ENCODE data around the gene DGKI.

DGKI gene

DNA sequence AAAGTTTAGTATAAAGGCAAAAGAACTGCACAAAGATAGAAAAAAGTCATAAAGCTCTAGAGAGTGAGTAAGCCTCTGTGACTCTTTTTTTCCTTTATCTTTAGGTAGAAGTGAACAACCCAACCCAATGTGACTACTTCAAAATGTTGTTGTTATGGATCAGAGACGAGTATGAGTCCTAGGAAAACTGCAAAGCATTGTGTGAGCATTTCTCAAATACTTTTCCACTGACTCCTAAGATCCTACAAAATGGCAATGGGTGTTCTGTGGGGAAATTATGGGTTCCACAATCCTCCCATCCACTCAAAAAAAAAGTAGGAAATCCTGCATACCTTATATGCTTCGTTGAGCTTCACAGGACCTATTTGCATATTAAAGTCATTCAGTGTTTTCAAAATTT lies 177.1 kb downstream of the DGKI start:
- Histone ChIP-seq H3K4me3 (IDR thresholded peaks at IDR 0.05; ENCODE audit: insufficient read depth, low read depth, low read length) (no peak overlapping the region), H3K27me3 (ENCODE audit: insufficient read depth, low read depth) (no peaks in the 10 kb centered on the region), H3K4me2 (no peak overlapping the region), H3K79me2 (ENCODE audit: insufficient read depth, low read depth) (no peaks in the 10 kb centered on the region), H3K27ac (no peak overlapping the region), H3K4me1 (ENCODE audit: low read depth, poor library complexity, severe bottlenecking) (no peaks in the 10 kb centered on the region), H3K36me3 (ENCODE audit: insufficient read depth) (no peaks in the 10 kb centered on the region), H4K20me1 (ENCODE audit: insufficient read depth) (no peaks in the 10 kb centered on the region), H2AFZ (ENCODE audit: low read depth) (no peak overlapping the region), H3K9ac (no peak overlapping the region)
- TF ChIP-seq, protein P1, sequence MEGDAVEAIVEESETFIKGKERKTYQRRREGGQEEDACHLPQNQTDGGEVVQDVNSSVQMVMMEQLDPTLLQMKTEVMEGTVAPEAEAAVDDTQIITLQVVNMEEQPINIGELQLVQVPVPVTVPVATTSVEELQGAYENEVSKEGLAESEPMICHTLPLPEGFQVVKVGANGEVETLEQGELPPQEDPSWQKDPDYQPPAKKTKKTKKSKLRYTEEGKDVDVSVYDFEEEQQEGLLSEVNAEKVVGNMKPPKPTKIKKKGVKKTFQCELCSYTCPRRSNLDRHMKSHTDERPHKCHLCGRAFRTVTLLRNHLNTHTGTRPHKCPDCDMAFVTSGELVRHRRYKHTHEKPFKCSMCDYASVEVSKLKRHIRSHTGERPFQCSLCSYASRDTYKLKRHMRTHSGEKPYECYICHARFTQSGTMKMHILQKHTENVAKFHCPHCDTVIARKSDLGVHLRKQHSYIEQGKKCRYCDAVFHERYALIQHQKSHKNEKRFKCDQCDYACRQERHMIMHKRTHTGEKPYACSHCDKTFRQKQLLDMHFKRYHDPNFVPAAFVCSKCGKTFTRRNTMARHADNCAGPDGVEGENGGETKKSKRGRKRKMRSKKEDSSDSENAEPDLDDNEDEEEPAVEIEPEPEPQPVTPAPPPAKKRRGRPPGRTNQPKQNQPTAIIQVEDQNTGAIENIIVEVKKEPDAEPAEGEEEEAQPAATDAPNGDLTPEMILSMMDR (conservative IDR thresholded peaks at IDR 0.05; ENCODE audit: low read depth, low read length), result no peak

- Histone ChIP-seq H3K9ac (no peak overlapping the region), H3K36me3 (ENCODE audit: insufficient read depth) (no peaks in the 10 kb centered on the region), H2AFZ (ENCODE audit: low read depth) (no peak overlapping the region), H4K20me1 (ENCODE audit: insufficient read depth) (no peaks in the 10 kb centered on the region), H3K27me3 (ENCODE audit: insufficient read depth, low read depth) (no peaks in the 10 kb centered on the region), H3K4me3 (IDR thresholded peaks at IDR 0.05; ENCODE audit: insufficient read depth, low read depth, low read length) (no peak overlapping the region), H3K4me2 (no peak overlapping the region), H3K27ac (no peak overlapping the region), H3K4me1 (ENCODE audit: low read depth, poor library complexity, severe bottlenecking) (no peaks in the 10 kb centered on the region), H3K79me2 (ENCODE audit: insufficient read depth, low read depth) (no peaks in the 10 kb centered on the region)
- TF ChIP-seq, protein P1 (conservative IDR thresholded peaks at IDR 0.05; ENCODE audit: low read depth, low read length), result no peak
Observed at GRCh38 chr7:137668404-137668803, 178.4 kb downstream of the DGKI start.

- no peaks in the 10 kb centered on the region for H4K20me1 ChIP-seq (ENCODE audit: insufficient read depth)
- no peak overlapping the region for H3K27ac ChIP-seq
- no peaks in the 10 kb centered on the region for H3K4me1 ChIP-seq (ENCODE audit: low read depth, poor library complexity, severe bottlenecking)
- no peak overlapping the region for H3K9ac ChIP-seq
- H2AFZ ChIP-seq (ENCODE audit: low read depth), result no peak overlapping the region
- no peaks in the 10 kb centered on the region for H3K36me3 ChIP-seq (ENCODE audit: insufficient read depth)
- TF ChIP-seq, protein P1 (conservative IDR thresholded peaks at IDR 0.05; ENCODE audit: low read depth, low read length), result no peak
- H3K27me3 ChIP-seq (ENCODE audit: insufficient read depth, low read depth), result no peaks in the 10 kb centered on the region
- no peaks in the 10 kb centered on the region for H3K79me2 ChIP-seq (ENCODE audit: insufficient read depth, low read depth)
- no peak overlapping the region for H3K4me3 ChIP-seq (IDR thresholded peaks at IDR 0.05; ENCODE audit: insufficient read depth, low read depth, low read length)
- no peak overlapping the region for H3K4me2 ChIP-seq
Observed at GRCh38 chr7:137667633-137668387, 179.0 kb downstream of the DGKI start.

DNA sequence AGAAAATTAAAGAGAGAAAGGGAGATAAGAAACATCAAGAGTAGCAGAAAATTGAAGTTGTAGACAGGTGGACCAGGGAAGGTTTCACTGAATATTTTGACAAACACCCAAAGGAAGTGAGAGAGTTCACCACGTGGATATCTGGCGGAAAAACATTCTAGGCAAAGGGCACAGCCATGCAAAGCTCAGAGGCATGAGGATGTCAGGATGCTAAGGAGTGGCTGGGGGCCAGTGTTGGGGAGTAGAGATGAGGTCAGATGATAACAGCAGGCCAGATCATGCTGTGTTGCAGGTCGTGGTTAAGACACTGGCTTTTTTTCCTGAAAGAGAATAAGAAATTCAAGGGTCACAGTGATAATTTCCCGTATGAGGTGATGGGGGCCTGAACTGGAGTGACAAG lies 181.9 kb downstream of the DGKI start:
- H3K4me3 ChIP-seq (IDR thresholded peaks at IDR 0.05; ENCODE audit: insufficient read depth, low read depth, low read length), result no peak overlapping the region
- no peaks in the 10 kb centered on the region for H3K27me3 ChIP-seq (ENCODE audit: insufficient read depth, low read depth)
- H3K9ac ChIP-seq, result no peak overlapping the region
- no peaks in the 10 kb centered on the region for H3K79me2 ChIP-seq (ENCODE audit: insufficient read depth, low read depth)
- no peak overlapping the region for H3K4me2 ChIP-seq
- no peaks in the 10 kb centered on the region for H3K4me1 ChIP-seq (ENCODE audit: low read depth, poor library complexity, severe bottlenecking)
- H2AFZ ChIP-seq (ENCODE audit: low read depth), result no peak overlapping the region
- no peaks in the 10 kb centered on the region for H4K20me1 ChIP-seq (ENCODE audit: insufficient read depth)
- TF ChIP-seq, protein P1 (conservative IDR thresholded peaks at IDR 0.05; ENCODE audit: low read depth, low read length), result no peak
- H3K27ac ChIP-seq, result no peak overlapping the region
- H3K36me3 ChIP-seq (ENCODE audit: insufficient read depth), result no peaks in the 10 kb centered on the region

All from KMS-11 (cell line).